Measurements from ENCODE around the gene HLA-DQA2. TPM values are rescaled to one million over a fixed set of nuclear protein-coding genes. Genes with fewer than 3 reads are reported as not detected.
"Not testable (repeated sequence)": the region's sequence is repeated elsewhere in the genome, so short reads cannot be mapped to it uniquely, and the experiment has no call there.

Gene HLA-DQA2
- total RNA-seq, 2 donors from 2014 or later: 0.85 to 1.4 TPM

DNA sequence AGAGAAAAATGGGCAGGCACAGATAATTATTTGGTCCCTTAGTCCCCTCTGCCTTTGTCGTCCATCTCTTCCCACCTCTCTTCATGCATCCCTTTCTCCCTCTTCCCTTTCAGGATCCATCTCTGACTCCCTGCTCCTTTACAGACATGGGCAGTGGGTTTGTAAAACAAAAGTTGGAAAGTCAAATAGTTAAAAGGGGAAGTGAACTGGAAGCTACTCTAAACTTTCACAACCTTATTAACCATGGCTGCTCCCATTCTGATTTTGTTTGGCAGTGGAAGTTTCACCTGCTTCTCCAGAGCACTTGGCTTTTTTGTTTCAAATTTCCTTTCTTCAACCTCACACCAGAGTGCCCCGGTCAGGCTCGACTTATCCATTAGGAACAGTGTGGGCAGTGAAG lies 1.2 kb downstream of the HLA-DQA2 start:
- no peaks in the 10 kb centered on the region for H3K9me3 ChIP-seq
- H3K4me1 ChIP-seq (ENCODE audit: control insufficient read depth in 1 of 2, low read depth in 2 of 2): no peaks in the 10 kb centered on the region
- no peak for TF ChIP-seq CTCF (IDR thresholded peaks at IDR 0.05)
- H3K27ac ChIP-seq: no peak overlapping the region
- DNase-seq (ENCODE audit: low spot score) (no peak), ATAC-seq (ENCODE audit: insufficient number of reproducible peaks, low FRiP score, low read depth) (no peak)
- no peak overlapping the region for H3K4me3 ChIP-seq
- no peaks in the 10 kb centered on the region for H3K36me3 ChIP-seq
- H3K27me3 ChIP-seq (replicated peaks; ENCODE audit: insufficient read depth): no peaks in the 10 kb centered on the region

DNA sequence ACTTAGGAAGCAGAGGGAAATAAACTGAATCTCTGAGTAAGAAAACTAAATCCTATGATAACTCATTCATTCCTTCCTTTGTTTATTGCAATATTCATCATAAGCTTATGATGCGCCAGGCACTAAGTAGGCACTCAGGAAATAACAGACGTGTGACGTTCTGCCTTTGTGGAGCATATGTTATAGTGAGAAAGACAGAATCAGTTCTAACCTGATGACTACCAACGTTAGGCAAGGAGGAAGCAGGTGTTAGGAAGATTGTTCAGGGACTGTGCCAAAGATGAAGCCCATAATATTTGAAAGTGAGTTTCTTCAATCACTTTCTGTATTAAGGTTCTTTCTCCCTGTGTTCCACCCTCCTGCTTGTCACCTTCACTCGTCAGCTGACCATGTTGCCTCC lies 3.6 kb downstream of the HLA-DQA2 start:
- Histone ChIP-seq H3K27me3 (replicated peaks; ENCODE audit: insufficient read depth) (no peaks in the 10 kb centered on the region), H3K27ac (no peak overlapping the region), H3K36me3 (no peaks in the 10 kb centered on the region), H3K4me1 (ENCODE audit: control insufficient read depth in 1 of 2, low read depth in 2 of 2) (no peaks in the 10 kb centered on the region), H3K9me3 (no peaks in the 10 kb centered on the region), H3K4me3 (no peak overlapping the region)
- ATAC-seq (ENCODE audit: insufficient number of reproducible peaks, low FRiP score, low read depth) (no peak), DNase-seq (ENCODE audit: low spot score) (no peak)
- TF ChIP-seq CTCF (IDR thresholded peaks at IDR 0.05): no peak

DNA sequence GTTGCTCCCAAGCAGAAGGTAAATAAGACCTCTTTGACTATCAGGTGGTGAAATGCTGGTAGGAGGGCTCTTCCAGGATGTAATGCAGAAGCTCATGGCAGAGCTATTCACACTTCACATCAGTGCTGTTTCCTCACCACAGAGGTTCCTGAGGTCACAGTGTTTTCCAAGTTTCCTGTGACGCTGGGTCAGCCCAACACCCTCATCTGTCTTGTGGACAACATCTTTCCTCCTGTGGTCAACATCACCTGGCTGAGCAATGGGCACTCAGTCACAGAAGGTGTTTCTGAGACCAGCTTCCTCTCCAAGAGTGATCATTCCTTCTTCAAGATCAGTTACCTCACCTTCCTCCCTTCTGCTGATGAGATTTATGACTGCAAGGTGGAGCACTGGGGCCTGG lies 4.5 kb downstream of the HLA-DQA2 start:
- not testable (repeated sequence) for DNase-seq (ENCODE audit: low spot score); H3K9me3 ChIP-seq; H3K4me3 ChIP-seq; H3K4me1 ChIP-seq (ENCODE audit: control insufficient read depth in 1 of 2, low read depth in 2 of 2); H3K36me3 ChIP-seq; H3K27me3 ChIP-seq (replicated peaks; ENCODE audit: insufficient read depth); ATAC-seq (ENCODE audit: insufficient number of reproducible peaks, low FRiP score, low read depth); H3K27ac ChIP-seq

GRCh38 chr6:32752580-32752979 lies 11.4 kb downstream of the HLA-DQA2 start:
- DNase-seq (ENCODE audit: low spot score) (no peak), ATAC-seq (ENCODE audit: insufficient number of reproducible peaks, low FRiP score, low read depth) (no peak)
- Histone ChIP-seq H3K4me3 (no peak overlapping the region), H3K36me3 (no peaks in the 10 kb centered on the region), H3K27me3 (replicated peaks; ENCODE audit: insufficient read depth) (no peaks in the 10 kb centered on the region), H3K4me1 (ENCODE audit: control insufficient read depth in 1 of 2, low read depth in 2 of 2) (no peaks in the 10 kb centered on the region), H3K27ac (no peak overlapping the region), H3K9me3 (no peaks in the 10 kb centered on the region)
- TF ChIP-seq CTCF (IDR thresholded peaks at IDR 0.05): no peak

GRCh38 chr6:32759669-32760068 lies 18.5 kb downstream of the HLA-DQA2 start:
- DNase-seq (ENCODE audit: low spot score): no peak

More at GRCh38 chr6:32759669-32760068, 18.5 kb downstream of the HLA-DQA2 start:
- Histone ChIP-seq H3K9me3 (no peaks in the 10 kb centered on the region), H3K27me3 (replicated peaks; ENCODE audit: insufficient read depth) (no peaks in the 10 kb centered on the region), H3K36me3 (no peaks in the 10 kb centered on the region), H3K4me1 (ENCODE audit: control insufficient read depth in 1 of 2, low read depth in 2 of 2) (no peaks in the 10 kb centered on the region), H3K4me3 (no peak overlapping the region), H3K27ac (no peak overlapping the region)
- no peak for TF ChIP-seq CTCF (IDR thresholded peaks at IDR 0.05)
- ATAC-seq (ENCODE audit: insufficient number of reproducible peaks, low FRiP score, low read depth): no peak
